CD4-positive, alpha-beta T cell treated with Interleukin-21 for 1 hour (primary cell): ENCODE measurements around the gene ESYT3.
A peak's percentile ranks its signal among the peaks of the same experiment; 100 is the strongest.

ENCODE experiments used
- DNase-seq: peaks from one replicate; pipeline ENCODE4 v3.0.0-alpha.2; 2020

ESYT3 gene, protein sequence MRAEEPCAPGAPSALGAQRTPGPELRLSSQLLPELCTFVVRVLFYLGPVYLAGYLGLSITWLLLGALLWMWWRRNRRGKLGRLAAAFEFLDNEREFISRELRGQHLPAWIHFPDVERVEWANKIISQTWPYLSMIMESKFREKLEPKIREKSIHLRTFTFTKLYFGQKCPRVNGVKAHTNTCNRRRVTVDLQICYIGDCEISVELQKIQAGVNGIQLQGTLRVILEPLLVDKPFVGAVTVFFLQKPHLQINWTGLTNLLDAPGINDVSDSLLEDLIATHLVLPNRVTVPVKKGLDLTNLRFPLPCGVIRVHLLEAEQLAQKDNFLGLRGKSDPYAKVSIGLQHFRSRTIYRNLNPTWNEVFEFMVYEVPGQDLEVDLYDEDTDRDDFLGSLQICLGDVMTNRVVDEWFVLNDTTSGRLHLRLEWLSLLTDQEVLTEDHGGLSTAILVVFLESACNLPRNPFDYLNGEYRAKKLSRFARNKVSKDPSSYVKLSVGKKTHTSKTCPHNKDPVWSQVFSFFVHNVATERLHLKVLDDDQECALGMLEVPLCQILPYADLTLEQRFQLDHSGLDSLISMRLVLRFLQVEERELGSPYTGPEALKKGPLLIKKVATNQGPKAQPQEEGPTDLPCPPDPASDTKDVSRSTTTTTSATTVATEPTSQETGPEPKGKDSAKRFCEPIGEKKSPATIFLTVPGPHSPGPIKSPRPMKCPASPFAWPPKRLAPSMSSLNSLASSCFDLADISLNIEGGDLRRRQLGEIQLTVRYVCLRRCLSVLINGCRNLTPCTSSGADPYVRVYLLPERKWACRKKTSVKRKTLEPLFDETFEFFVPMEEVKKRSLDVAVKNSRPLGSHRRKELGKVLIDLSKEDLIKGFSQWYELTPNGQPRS

DNA sequence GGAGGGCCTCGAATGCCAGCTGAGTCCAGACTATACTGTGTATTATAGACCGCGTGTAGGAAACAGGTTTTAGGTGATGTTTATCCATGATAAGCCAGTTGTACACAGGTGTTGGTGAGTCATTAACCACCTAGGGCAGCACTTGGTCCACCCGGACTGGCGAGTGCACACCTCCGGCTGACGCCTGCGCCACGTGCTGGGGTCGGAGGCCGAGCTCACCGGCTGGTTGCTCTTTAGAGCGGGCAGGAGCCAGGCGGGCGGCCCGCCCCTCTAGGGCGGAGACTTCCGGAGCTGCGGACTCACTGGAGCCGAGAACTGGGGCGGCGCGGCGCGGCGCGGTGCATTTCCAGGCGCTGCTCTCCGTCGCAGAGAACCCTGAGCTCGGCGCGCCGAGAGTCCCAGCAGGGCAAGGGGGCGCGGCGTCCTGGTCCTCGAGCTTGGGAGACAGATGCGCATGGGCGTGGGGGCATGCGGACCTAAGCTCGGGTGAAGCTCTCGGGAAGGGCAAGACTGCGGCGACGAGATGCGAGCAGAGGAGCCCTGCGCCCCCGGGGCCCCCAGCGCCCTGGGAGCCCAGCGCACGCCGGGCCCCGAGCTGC lies at the start of gene ESYT3:
ESYT3 (plus strand) TSS at position 341 of the 599 bp plus-strand sequence; CDS start at position 524, 183 bp downstream.
- peak; percentile 29 for DNase-seq

DNA sequence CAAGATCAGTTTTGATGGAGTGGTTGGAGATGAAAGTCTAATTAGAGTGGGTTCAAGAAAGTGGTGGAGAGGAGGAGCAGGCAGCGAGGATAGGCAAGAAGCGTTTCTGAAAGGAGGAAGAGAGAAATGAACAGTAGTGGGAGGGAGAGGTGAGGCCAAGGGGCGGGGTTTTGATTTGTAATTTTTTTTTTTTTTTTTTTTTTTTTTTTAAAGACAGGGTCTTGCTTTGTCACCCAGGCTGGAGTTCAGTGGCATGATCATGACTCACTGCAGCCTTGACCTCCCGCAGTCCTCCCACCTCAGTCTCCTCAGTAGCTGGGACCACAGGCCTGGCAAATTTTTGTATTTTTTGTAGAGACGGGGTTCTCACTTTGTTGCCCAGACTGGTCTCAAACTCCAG lies 49.4 kb upstream of the ESYT3 start:
- no peak for DNase-seq

DNA sequence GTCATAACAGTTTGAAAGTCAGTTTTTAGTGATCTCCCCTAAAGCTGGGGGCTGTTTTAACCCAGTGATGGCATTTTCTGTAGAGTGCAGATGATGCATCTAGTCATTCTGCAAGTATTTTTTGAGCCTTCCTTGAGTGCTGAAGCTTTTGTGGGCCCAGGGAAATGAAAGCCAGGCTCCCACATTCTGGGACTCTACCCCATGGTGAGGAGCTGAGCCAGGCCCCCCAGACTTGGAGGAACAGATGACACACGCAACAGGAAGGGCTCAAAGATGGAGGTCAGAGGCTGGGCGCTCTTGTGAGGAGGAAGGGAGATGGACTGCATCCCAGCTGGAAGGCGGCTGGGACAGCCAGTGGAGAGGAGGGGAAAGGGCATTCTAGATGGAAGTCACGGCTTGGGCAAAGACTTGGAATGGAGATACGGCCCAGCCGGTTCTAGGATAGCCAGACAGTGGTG lies 45.2 kb upstream of the ESYT3 start:
- DNase-seq = no peak

DNA sequence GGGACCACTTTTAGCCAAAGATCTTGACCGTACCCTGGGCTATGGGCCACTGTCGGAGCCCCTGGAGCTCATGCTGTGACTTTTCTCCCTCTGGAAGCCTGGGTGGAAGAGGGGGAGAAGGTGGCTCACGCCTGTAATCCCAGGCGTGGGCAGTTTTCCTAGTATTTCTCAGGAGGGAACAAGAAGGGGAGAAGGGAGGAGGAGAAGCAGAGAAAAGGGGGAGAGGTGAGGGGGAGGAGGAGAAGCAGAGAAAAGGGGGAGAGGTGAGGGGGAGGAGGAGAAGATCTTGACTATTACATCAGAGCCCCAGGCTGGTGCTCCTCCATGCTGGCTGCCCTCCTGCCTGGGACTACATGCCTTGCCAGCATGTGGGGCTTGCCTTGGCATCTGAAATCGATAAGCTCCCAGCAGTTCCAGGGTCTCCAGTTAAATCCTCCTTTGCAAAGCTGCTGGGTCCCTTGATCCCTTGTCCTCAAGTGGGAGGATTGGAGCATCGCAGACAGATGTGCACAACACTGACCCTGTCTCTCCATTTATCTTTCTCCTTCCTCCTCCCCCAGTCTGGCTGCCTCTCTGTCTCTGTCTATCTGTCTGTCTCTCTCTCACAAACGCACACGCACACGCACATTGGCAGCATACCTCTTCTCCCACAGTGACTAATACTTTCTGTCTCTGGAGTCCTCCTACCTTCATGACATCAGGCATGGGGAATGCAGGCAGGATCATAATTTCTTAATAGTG lies 44.4 kb upstream of the ESYT3 start:
- DNase-seq = no peak

DNA sequence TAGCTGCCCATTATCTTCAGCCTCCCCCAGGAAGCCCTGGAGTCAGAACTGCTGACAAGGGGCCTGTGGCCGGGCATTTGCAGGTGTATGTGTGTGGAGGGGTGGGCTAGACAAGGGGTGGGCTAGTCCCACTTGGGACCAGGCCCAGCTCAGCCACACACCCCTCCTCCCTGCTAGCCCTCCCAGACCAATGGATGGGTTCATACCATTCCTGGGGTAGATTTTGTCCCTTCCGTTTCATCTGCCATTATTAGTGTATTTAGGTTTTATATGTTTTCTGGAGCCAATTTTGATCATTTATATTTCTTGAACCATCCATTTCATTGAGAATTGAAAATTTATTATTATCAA lies 43.9 kb upstream of the ESYT3 start:
- DNase-seq = no peak

DNA sequence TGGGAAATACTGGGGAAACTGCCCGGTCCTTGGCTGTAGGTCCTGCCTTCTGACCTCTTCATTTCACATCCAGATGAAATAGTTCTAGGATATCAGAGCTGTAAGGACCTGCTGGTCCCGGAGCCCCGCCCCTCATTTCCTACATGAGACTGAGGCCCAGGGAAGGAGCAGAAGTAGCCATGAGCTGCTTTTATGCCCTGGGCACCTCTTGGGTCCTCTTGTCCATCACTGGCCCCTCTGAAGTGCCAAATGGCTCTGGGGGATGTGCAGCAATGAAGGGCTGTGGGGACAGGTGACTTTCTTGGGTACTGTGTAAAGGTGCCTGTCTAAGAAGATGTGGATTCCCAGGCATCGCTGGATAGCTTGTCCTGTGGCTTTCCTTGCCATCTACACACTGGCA lies 40.3 kb upstream of the ESYT3 start:
- DNase-seq = no peak

DNA sequence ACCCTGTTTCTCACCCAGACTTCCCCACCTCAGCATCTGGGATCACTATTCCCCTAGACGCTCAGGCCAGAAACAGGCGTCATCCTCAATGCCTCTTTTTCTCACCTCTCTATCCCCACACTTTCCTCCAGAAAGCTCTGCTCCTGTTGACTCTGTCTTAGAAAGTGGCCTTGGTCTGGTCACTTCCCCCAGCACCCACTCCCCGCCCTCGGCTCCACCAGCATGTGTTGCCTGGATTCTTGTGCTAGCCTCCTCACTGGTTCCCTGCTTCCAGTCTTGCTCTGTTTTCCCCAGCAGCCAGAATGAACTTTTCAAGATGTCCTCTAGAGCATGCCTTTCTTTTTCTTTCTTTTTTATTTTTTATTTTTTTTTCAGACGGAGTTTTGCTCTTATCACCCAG lies 39.7 kb upstream of the ESYT3 start:
- no peak for DNase-seq

DNA sequence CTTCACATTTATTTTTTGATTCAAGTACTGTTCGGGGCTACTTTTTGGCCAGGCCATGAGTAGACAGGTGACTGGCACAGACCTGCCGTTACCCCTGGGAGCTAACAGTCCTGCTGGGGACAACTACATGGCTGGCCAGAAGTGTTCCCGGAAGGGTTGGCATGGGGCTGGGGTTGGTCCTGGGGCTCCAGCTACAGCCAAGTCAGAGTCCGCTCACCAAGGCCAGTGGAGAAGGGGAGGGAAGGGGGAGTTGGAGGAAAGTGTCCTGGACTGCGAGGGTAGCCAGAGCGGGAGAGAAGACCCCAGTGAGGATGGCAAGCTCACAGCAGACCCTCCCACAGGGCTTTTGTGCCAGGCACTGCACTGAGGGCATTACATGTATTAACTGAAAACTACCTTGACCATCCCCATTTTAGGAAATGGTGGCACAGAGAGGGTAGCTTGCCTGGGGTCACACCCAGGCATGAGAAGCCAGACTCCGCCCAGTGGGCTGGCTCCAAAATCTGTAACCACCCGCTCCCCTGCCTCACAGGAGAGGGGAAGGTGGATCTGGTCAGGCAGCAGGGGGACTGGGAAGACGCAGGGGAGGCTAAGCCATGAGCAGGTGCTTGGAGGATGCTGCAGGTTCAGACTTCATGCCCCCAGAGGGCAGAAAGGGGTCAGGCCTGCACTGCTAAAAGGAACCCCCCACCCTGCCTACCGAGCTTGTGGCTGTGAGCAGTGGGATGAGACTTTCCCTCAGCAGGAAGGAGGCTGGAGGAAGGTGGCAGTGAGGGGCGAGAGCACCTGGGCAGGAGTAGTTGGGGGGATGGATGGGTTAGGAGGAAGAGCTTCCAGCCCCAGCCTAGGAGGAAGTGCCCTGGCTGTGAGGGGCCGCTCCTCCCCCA lies 38.3 kb upstream of the ESYT3 start:
- no peak for DNase-seq

DNA sequence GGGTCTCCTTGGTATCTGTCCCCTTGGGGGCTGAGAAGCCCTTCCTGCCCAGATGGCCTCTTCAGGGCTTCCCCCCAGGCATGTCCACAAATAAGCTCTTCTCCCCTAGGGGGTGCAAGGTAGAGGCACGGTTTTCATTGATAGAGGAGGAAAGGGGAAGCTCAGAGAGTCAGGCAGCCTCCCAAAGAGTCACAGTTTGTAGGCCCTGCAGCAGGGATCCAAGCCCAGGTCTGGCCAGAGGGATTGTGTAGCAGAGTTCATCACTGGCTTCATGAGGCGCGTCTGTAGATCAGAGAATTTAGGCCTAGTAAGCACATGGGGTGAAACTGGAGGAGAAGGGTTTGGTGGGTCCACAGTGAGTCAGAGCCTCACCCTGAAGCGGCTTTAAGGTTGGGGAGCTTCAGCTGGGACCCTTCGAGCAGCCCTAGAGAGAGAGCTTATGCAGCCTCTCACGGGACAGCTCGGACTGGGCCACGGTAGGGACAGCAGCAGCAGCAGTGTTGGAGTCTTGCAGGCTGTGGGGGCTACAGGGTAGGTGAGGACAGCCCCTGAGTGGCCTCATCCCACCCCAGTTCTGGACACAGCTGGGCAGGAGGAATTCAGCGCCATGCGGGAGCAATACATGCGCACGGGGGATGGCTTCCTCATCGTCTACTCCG lies 37.5 kb upstream of the ESYT3 start:
- DNase-seq = no peak

DNA sequence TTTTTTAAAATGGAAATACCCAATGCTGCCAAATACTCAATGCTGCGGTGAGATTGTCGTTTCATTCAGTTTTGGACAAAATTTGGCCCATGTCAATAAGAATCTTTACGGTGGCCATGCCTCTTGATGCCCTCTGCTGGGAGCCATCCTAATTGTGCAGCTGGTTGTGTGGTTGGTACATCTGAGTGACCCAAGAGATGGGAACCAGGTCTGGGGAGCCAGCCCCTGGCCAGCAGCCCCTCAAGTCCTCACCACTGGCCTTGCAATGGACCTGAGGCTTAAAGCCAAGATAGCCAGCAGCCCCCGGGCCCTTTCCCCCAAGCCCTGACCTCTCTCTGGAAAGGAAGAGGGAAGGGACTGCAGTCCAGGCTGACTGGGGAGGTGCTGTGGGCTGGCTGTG lies 36.4 kb upstream of the ESYT3 start:
- DNase-seq = no peak

DNA sequence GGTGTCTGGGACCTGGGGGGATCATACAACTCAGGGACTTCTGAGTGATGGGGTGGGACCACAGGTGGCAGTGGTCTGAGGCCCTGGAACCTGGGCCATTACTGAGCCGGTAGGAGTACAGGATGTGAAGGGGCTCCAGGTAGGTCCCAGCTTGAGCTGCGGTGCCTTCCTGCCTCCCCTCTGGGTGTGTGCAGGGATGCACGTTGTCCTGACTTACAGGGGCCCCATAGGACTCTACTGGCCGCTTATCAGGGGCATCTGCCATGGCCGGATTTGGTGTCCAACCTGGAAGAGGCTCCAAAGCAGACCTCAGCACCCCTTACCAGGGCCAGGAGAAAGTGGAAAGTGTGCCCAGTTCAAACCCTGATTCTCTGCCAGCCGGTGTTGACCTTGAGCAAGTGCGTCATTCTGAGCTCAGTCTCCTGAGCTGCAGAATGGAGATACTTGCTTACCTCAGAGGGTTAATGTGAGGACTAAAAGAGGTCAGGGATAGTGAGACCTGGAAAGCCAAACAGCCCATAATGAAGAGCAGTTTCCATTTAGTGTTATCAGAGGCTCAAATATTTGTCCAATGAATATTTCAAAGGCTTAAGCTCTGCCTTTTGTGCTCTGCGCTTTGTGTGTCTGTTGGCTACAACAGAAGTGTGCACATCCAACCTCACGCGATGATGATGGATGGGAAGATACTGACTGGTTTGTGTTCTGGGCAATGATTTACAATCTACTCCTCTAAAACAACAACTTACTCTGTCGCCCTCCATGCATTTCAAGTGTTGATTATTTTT lies 35.4 kb upstream of the ESYT3 start:
- DNase-seq = no peak

DNA sequence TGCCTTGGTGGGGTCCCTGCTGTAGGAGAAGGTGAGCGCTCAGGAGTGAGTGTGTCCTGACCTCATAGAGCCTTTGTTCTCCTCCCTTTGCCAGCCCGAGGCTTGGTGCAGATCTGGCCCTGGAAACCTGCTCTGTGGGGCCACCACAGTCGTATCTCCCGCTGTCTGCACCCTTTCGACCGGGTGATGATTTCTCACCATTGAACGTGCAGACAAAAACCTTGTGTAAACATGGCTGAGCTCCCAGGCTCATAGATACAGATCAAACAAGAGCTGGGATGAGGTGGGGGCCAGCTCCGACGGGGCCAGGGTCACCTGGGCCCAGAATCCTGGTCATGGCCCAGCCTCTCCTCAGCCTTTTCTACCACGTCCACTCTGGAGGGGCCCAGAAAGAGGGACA lies 34.6 kb upstream of the ESYT3 start:
- DNase-seq = no peak

DNA sequence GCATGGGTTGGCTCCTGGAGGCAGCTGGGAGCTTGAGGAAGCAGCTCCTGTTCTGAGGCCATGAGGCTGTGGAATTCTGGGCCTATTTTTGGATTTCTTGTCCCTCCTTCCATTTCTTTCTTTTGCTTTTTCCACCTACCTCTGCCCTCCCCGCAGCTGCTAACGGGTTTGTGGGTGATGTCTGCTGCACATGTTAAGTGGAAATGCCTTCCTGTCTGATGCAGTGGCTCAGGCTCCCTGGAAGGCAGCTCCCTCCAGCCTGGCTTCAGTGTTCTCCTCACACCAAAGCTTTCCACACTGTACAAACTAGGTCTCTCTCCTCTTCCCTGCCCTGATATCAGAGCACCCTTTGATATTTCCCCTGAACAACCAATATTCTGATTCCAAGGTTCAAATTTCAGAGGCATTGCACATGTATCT lies 33.8 kb upstream of the ESYT3 start:
- DNase-seq = no peak

DNA sequence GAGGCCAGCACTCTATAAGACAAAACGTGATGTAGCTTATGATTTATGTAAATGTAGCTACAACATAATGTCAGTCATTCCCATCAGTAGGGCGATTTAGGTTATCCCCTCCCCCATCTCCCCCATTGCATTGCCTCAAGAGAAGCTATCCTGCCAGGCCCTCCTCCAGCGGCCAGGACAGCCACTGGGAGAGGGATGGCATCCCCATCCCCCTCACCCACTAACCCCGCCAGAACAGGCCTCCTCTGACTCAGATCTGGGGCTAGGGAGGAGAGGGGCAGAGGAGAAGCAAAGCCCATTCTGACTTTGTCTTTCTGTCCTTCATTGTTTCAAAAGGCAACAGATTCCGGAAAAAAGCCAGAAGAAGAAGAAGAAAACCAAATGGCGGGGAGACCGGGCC lies 32.6 kb upstream of the ESYT3 start:
- no peak for DNase-seq

DNA sequence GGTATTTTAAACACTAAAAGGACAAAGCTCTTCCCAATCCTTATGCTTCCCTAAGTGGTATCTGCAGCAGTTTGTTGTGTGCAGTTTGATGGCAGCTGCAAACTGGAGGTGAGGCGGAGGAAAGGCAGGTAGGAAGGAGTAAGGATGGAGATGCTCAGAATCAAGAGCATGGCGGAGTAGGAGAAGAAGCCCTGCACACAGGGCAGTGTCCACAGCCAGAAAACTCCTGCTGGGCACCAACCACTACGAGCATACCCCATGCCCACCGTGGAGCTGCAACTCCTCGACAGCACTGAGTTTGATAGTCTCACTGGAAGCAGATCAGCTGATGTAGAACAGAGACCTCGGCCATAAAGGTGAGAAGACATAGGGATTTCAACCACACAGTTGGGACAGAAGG lies 30.3 kb upstream of the ESYT3 start:
- no peak for DNase-seq

DNA sequence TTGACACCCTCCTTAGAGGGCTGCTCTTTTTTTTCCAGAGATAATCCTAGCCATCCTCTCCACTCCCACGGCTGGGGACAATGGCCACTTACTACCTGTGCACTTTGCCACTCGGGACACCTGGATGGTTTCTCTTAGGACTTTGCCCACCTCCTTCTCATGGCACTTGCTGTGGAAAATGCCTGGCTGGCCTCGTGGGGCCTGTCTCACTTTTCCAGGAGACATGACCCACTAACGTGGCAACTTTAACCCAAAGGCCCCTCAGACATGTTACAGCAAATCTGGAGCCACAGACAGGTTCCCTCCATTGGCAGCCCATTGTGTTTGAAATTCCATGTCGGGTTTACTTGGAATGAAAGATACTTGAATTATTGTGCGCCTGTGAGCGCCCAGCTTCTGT lies 29.4 kb upstream of the ESYT3 start:
- no peak for DNase-seq

DNA sequence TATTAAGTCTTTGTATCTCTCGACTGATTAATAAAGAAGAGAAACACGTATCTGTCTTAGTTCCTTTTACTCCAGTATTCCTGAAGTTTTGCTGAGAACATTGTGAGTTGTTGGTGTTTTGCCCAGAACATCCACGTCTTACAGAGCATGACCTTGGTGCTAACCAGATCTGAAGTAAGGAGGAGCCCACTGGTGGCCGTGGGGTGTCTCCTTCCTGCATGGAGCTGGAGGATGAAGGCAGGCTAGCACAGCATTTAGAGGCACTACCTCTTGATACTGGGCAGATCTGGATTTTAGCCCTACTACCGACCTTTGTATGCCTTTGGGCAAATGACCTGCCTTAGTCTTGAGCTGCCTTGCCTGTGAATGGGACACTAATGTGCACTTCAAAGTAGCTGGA lies 28.9 kb upstream of the ESYT3 start:
- DNase-seq = no peak

DNA sequence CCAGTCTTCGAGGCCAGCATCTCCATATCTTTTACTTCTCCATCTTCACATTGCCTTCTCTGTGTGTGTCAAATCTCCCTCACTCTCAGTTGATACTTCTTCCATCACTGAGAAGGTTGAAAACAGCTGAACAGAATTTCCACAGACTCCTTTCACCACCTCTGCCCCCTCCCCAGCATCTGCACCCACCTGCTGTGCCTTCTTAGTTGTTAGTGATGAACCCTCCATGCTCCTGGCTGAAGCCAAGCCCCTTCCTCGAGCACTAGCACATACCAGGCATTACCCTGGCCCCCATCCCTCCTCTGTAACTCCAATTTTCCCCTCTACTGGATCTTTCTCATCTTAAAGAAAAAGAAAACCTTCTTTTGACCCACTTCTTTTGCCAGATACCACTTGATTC lies 27.8 kb upstream of the ESYT3 start:
- DNase-seq = no peak

DNA sequence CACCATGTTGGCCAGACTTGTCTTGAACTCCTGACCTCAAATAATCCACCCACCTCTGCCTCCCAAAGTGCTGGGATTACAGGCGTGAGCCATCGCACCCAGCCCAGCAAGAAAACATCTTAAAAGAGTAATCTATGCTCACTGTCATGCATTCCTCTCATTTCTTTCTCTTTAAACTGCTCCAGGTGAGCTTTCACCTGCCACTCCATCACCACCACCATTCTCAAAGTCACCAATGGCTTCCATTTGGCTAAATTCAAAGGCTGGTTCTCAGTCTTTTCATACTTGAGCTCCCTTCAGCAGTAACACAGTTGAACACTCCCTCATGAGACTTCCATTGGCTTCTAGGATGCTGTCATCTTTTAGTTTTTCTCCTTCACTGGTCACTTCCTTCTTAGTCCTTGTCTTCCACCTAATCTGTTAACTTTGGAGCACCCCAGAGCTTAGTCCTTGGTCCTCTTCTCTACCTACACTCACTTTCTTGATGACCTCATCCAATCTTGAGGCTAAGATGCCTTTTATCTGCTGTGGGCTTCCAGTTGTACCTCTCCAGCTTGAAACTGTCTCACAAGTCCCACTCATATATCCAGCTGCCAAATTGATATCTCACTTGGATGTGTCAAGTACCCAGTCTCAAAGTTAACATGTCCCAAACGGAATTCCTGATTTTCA lies 27.0 kb upstream of the ESYT3 start:
- no peak for DNase-seq
